AG04450 (cell line): Measurements from ENCODE around the gene ABCA10. TPM values are rescaled to one million over a fixed set of nuclear protein-coding genes. Genes with fewer than 3 reads are reported as not detected.
"Not testable (repeated sequence)": the region's sequence is repeated elsewhere in the genome, so short reads cannot be mapped to it uniquely, and the experiment has no call there.

Experiments
- CTCF ChIA-PET: fragments of 300-600, 350-600 bp; formaldehyde crosslinking; extraction: SDS; loops from one replicate; lab custom pipeline; 2022; ENCODE audit warnings: antibody characterized with exemption, inconsistent platforms; lab: Charles Lee
- POLR2A ChIA-PET: fragments of 350-600 bp; formaldehyde crosslinking; extraction: SDS; loops from one replicate; lab custom pipeline; 2021; ENCODE audit warnings: antibody characterized with exemption, inconsistent platforms; lab: Yijun Ruan, JAX
- DNase-seq: peaks from one replicate; pipeline ENCODE4 v3.0.0-alpha.2; 2011; ENCODE audit warnings: low read depth, low spot score
- H3K27ac ChIP-seq: one replicate; pipeline ENCODE4 v1.5.1; 2012; ENCODE audit warnings: low read depth, low read length, control low read depth
- H3K27me3 ChIP-seq: one replicate; pipeline ENCODE4 v1.6.0; 2012; ENCODE audit warnings: low read length; ENCODE audit not compliant: control insufficient read depth, insufficient read depth
- H3K4me3 ChIP-seq: 2 replicates; pipeline ENCODE4 v1.5.1; 2011; ENCODE audit warnings: mild to moderate bottlenecking, low read depth, low read length, control low read depth
- H3K9me3 ChIP-seq: 2 replicates; pipeline ENCODE4 v1.5.1; 2012; ENCODE audit warnings: low read length; ENCODE audit not compliant: control insufficient read depth, insufficient read depth
- polyA plus RNA-seq: library from polyadenylated mRNA; depleted of rRNA; stranded (reverse); fragments of >200 nt; gene quantifications from 2 replicates; pipeline ENCODE4 v1.2.3, GENCODE V29; 2011
- TF ChIP-seq, protein P1 (sequence below): IDR thresholded peaks from 2 replicates; pipeline ENCODE4 v1.5.1; 2011; ENCODE audit warnings: low read depth, low read length, control low read depth, inconsistent platforms

ABCA10 gene
- polyA plus RNA-seq, 1 experiment: 0.58 TPM

DNA sequence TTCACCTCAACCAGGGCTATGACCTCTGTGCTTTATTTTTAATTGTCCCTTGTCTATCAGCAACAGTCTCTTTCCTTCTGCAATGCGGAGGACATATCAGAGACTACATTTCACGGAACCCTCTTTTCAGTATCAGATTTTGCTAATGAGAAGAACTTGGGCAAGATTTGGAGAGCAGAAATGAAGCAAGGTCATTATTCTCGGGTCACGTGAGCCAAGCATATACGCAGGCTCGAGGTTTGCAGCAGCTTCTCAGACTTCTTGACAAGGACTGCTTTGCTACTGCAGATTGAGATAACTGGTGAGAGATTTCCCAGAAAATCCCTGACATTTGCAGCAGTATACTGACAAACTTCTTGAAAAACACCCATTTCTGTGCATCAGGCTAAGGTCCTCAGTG lies 30.4 kb downstream of the ABCA10 start:
- Histone ChIP-seq H3K27ac (no peak overlapping the region), H3K9me3 (peaks cover 9% of the 10 kb centered on the region; the same call in 1 of the 2 replicates), H3K4me3 (no peak overlapping the region), H3K27me3 (no peaks in the 10 kb centered on the region)
- POLR2A ChIA-PET: no interaction called here
- no peak for DNase-seq
- CTCF ChIA-PET: no interaction called here
- TF ChIP-seq, protein P1, sequence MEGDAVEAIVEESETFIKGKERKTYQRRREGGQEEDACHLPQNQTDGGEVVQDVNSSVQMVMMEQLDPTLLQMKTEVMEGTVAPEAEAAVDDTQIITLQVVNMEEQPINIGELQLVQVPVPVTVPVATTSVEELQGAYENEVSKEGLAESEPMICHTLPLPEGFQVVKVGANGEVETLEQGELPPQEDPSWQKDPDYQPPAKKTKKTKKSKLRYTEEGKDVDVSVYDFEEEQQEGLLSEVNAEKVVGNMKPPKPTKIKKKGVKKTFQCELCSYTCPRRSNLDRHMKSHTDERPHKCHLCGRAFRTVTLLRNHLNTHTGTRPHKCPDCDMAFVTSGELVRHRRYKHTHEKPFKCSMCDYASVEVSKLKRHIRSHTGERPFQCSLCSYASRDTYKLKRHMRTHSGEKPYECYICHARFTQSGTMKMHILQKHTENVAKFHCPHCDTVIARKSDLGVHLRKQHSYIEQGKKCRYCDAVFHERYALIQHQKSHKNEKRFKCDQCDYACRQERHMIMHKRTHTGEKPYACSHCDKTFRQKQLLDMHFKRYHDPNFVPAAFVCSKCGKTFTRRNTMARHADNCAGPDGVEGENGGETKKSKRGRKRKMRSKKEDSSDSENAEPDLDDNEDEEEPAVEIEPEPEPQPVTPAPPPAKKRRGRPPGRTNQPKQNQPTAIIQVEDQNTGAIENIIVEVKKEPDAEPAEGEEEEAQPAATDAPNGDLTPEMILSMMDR: no peak

GRCh38 chr17:69196105-69196653 lies 32.4 kb downstream of the ABCA10 start:
- H3K9me3 ChIP-seq, POLR2A ChIA-PET, H3K4me3 ChIP-seq, DNase-seq, H3K27me3 ChIP-seq, H3K27ac ChIP-seq, CTCF ChIA-PET: not testable (repeated sequence)

GRCh38 chr17:69192754-69193153 lies 35.9 kb downstream of the ABCA10 start:
- H3K27me3 ChIP-seq: no peaks in the 10 kb centered on the region
- CTCF ChIA-PET: no interaction called here
- no peak for DNase-seq
- TF ChIP-seq, protein P1: no peak
- no peak overlapping the region for H3K4me3 ChIP-seq
- POLR2A ChIA-PET: no interaction called here
- H3K9me3 ChIP-seq: peaks cover 9% of the 10 kb centered on the region; the same call in 1 of the 2 replicates
- H3K27ac ChIP-seq: no peak overlapping the region

- Histone ChIP-seq H3K27ac (no peak overlapping the region), H3K27me3 (no peaks in the 10 kb centered on the region), H3K9me3 (no peaks in the 10 kb centered on the region), H3K4me3 (no peak overlapping the region)
- TF ChIP-seq, protein P1: no peak
- POLR2A ChIA-PET: no interaction called here
- CTCF ChIA-PET: no interaction called here
- no peak for DNase-seq
These were observed 39.8 kb downstream of the ABCA10 start for GRCh38 chr17:69188796-69189195.

DNA sequence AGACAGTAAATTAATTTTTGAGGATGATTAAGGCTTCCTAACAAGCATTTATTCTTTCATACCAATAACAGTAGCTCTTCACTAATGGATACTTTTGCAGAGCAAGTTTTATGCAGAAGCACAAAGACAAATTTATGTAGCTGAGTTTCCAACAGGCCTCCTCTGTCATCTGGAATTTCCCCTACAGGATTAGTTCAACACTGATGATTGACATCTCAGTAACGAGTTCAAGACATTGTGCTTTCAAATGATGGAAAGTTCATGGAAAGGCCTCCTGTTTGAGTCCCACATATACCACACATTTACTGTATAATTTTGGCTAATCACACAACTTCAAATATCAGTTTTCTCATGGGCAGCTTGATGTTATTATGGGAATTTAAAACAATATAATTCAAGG lies 40.6 kb downstream of the ABCA10 start:
- no peak overlapping the region for H3K27ac ChIP-seq
- TF ChIP-seq, protein P1: no peak
- CTCF ChIA-PET: no interaction called here
- no peak overlapping the region for H3K4me3 ChIP-seq
- POLR2A ChIA-PET: no interaction called here
- DNase-seq: no peak
- H3K27me3 ChIP-seq: no peaks in the 10 kb centered on the region
- no peaks in the 10 kb centered on the region for H3K9me3 ChIP-seq
